OCI-LY7 (cell line): ENCODE data around the gene FBLL1. TPM values are rescaled to one million over a fixed set of nuclear protein-coding genes. Genes with fewer than 3 reads are reported as not detected.

ENCODE experiments used
- BruUV-seq: library from RNA; stranded (reverse); fragments of 400-500 nt; replicated peaks from 2 replicates; lab custom pipeline; 2021; lab: Mats Ljungman, UMichigan
- CTCF ChIA-PET: fragments of 300-600 bp; sonication (Branson Sonifier 250); formaldehyde crosslinking; loops from one replicate; lab custom pipeline; 2022; ENCODE audit warnings: antibody characterized with exemption; ENCODE audit not compliant: unreplicated experiment; lab: Charles Lee
- POLR2A ChIA-PET: fragments of 300-600 bp; sonication (Branson Sonifier 250); formaldehyde crosslinking; loops from one replicate; lab custom pipeline; 2022; ENCODE audit warnings: antibody characterized with exemption; lab: Charles Lee
- DNase-seq: peaks from one replicate; pipeline ENCODE4 v3.0.0-alpha.2; 2015; ENCODE audit warnings: low spot score
- H2AFZ ChIP-seq: fragments of 200-600 bp; sonication (generic), shearing (Covaris generic); 2 replicates; pipeline ENCODE4 v1.6.1; 2014; ENCODE audit warnings: mild to moderate bottlenecking, antibody characterized with exemption, low read length, moderate library complexity
- H3K27ac ChIP-seq: fragments of 200-600 bp; sonication (generic); 2 replicates; pipeline ENCODE4 v1.5.1; 2014; ENCODE audit warnings: mixed run types, low read depth, mild to moderate bottlenecking, moderate library complexity, low read length, inconsistent platforms; ENCODE audit not compliant: poor library complexity, severe bottlenecking
- H3K36me3 ChIP-seq: fragments of 200-600 bp; sonication (generic); 2 replicates; pipeline ENCODE4 v1.6.1; 2014; ENCODE audit warnings: mild to moderate bottlenecking, antibody characterized with exemption, low read length, moderate library complexity, mixed read lengths; ENCODE audit not compliant: insufficient read depth
- H3K4me1 ChIP-seq: fragments of 200-600 bp; sonication (generic); 2 replicates; pipeline ENCODE4 v1.5.1; 2014; ENCODE audit warnings: mild to moderate bottlenecking, low read length; ENCODE audit not compliant: insufficient read depth, poor library complexity, severe bottlenecking
- H3K4me2 ChIP-seq: fragments of 200-600 bp; sonication (generic); 2 replicates; pipeline ENCODE4 v1.6.1; 2014; ENCODE audit warnings: mild to moderate bottlenecking, low read length
- H3K4me3 ChIP-seq: fragments of 200-600 bp; sonication (generic); 2 replicates; pipeline ENCODE4 v1.5.1; 2014; ENCODE audit warnings: mild to moderate bottlenecking, low read depth, low read length; ENCODE audit not compliant: poor library complexity, severe bottlenecking
- H3K79me2 ChIP-seq: fragments of 200-600 bp; sonication (generic); 2 replicates; pipeline ENCODE4 v1.6.1; 2016; ENCODE audit warnings: low read depth, mild to moderate bottlenecking, low read length, moderate library complexity, mixed read lengths; ENCODE audit not compliant: insufficient read depth
- H3K9me2 ChIP-seq: fragments of 200-600 bp; sonication (generic); 2 replicates; pipeline ENCODE4 v1.6.1; 2016; ENCODE audit warnings: mild to moderate bottlenecking, low read length, mixed read lengths; ENCODE audit not compliant: insufficient read depth
- H3K9me3 ChIP-seq: fragments of 200-600 bp; sonication (generic); 2 replicates; pipeline ENCODE4 v1.6.1; 2014; ENCODE audit warnings: mild to moderate bottlenecking, mixed run types, low read length, mixed read lengths
- H4K20me1 ChIP-seq: fragments of 200-600 bp; sonication (generic); 2 replicates; pipeline ENCODE4 v1.6.1; 2014; ENCODE audit warnings: mild to moderate bottlenecking, antibody characterized with exemption, low read length, moderate library complexity, mixed read lengths; ENCODE audit not compliant: insufficient read depth
- CTCF ChIP-seq: fragments of 200-600 bp; sonication (generic); conservative IDR thresholded peaks from 2 replicates; pipeline ENCODE4 v1.5.1; 2014; ENCODE audit warnings: mild to moderate bottlenecking, antibody characterized with exemption, low read length, moderate library complexity, mixed read lengths
- EZH2phosphoT487 ChIP-seq: fragments of 200-600 bp; sonication (generic); IDR thresholded peaks from 2 replicates; pipeline ENCODE4 v1.6.1; 2018; ENCODE audit warnings: low read depth, borderline replicate concordance, mild to moderate bottlenecking, mixed run types, antibody characterized with exemption, low read length, moderate library complexity, mixed read lengths
- intact Hi-C: fragments of 100-400 bp; cut with micrococcal nuclease; formaldehyde crosslinking; loops from one replicate; pipeline ENCODE4 v1.10.0; 2022; ENCODE audit not compliant: unreplicated experiment
- total RNA-seq, 2 experiments: library from RNA; depleted of rRNA in 1 of 2; stranded (reverse); fragments of >200 nt in 1 of 2; shearing (Covaris generic) in 1 of 2; gene quantifications; 2 replicates each; pipeline ENCODE4 v1.2.3, GENCODE V29; 2014 to 2022

The FBLL1 gene
- total RNA-seq, 2 experiments from 2014 or later: not detected

- ChIA-PET POLR2A (interaction anchor here (1.0 to 1.2 kb wide), 2 partner anchors 9 to 73 kb away, joined by 3 read pairs; no protein-coding TSS in a partner anchor), CTCF (no interaction called here)
- peaks cover 55% of the 10 kb centered on the region; the same call in 1 of the 2 replicates for H3K79me2 ChIP-seq
- no peak for DNase-seq
- peaks cover 24% of the 10 kb centered on the region; the same call in 1 of the 2 replicates for H4K20me1 ChIP-seq
- H3K36me3 ChIP-seq: peaks cover 98% of the 10 kb centered on the region
- no peaks in the 10 kb centered on the region for H3K9me3 ChIP-seq
- no peak overlapping the region for H3K4me2 ChIP-seq
- no peaks in the 10 kb centered on the region for H3K4me1 ChIP-seq
- intact Hi-C loops: loop anchor here (5.0 kb wide), 1 partner anchor 70 kb away; no protein-coding TSS in a partner anchor
- no TSS peak for BruUV-seq
- H2AFZ ChIP-seq: no peak overlapping the region
- no peak for TF ChIP-seq EZH2phosphoT487
- no peak for TF ChIP-seq CTCF
- H3K4me3 ChIP-seq: no peak overlapping the region
- H3K9me2 ChIP-seq: no peaks in the 10 kb centered on the region
- no peak overlapping the region for H3K27ac ChIP-seq
Observed at GRCh38 chr5:168562279-168562678, 33.2 kb downstream of the FBLL1 start.

DNA sequence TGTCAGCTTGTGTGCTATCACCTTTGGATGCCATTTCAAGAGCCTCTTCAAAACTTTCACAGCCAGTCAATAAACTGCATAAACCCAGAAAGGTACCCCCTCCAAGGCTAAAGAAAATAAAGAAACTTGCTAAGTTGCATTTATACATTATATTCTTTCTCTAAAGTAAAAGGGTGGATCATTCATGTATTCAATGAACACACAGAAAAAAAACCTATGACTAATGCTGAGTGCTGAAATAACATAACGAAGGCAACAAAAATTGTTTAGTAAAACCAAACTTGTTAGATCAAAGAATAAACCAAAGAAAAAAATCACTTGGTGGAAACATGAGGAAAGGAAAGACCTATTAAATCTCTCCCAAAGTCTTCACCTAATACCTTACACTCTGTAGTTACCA is 34.9 kb downstream of the FBLL1 start:
- no TSS peak for BruUV-seq
- no peaks in the 10 kb centered on the region for H3K4me1 ChIP-seq
- no peaks in the 10 kb centered on the region for H3K9me2 ChIP-seq
- H3K36me3 ChIP-seq: peaks cover 96% of the 10 kb centered on the region
- no peak for TF ChIP-seq EZH2phosphoT487
- TF ChIP-seq CTCF: no peak
- POLR2A ChIA-PET: no interaction called here
- H2AFZ ChIP-seq: no peak overlapping the region
- intact Hi-C loops: loop anchor here (5.0 kb wide), 1 partner anchor 72 kb away; no protein-coding TSS in a partner anchor
- peaks cover 72% of the 10 kb centered on the region for H3K79me2 ChIP-seq
- H3K9me3 ChIP-seq: no peaks in the 10 kb centered on the region
- CTCF ChIA-PET: no interaction called here
- H3K4me2 ChIP-seq: no peak overlapping the region
- H3K4me3 ChIP-seq: no peak overlapping the region
- no peak for DNase-seq
- no peak overlapping the region for H3K27ac ChIP-seq
- peaks cover 24% of the 10 kb centered on the region; the same call in 1 of the 2 replicates for H4K20me1 ChIP-seq

- intact Hi-C loops: no loop called here
- H3K4me1 ChIP-seq: no peaks in the 10 kb centered on the region
- no TSS peak for BruUV-seq
- peaks cover 74% of the 10 kb centered on the region for H3K36me3 ChIP-seq
- no peak overlapping the region for H3K4me3 ChIP-seq
- CTCF ChIA-PET: no interaction called here
- no peak overlapping the region for H3K27ac ChIP-seq
- DNase-seq: no peak
- POLR2A ChIA-PET: interaction anchor here (0.7 to 2.0 kb wide), 2 partner anchors 14 to 554 kb away, joined by 5 to 7 read pairs; no protein-coding TSS in a partner anchor
- peaks cover 94% of the 10 kb centered on the region for H3K79me2 ChIP-seq
- no peak for TF ChIP-seq EZH2phosphoT487
- no peak for TF ChIP-seq CTCF
- H3K9me3 ChIP-seq: no peaks in the 10 kb centered on the region
- H3K9me2 ChIP-seq: no peaks in the 10 kb centered on the region
- no peak overlapping the region for H2AFZ ChIP-seq
- peaks cover 7% of the 10 kb centered on the region for H4K20me1 ChIP-seq
- H3K4me2 ChIP-seq: no peak overlapping the region
Observed at GRCh38 chr5:168568738-168569137, 39.6 kb downstream of the FBLL1 start.
